Eye (tissue), 1 donor: Measurements from ENCODE around the gene RAB10.

Source experiments
- DNase-seq: peaks from one replicate; pipeline ENCODE4 v3.0.0-alpha.2; 2015

RAB10 gene

GRCh38 chr2:26184121-26184520 lies 150.2 kb downstream of the RAB10 start:
- DNase-seq = no peak

- peak; percentile 91 for DNase-seq
Measured at GRCh38 chr2:26184555-26185303, 150.8 kb downstream of the RAB10 start.

GRCh38 chr2:26185304-26185928 lies 151.5 kb downstream of the RAB10 start:
- peak; percentile 52 for DNase-seq

- no peak for DNase-seq
Measured at GRCh38 chr2:26185954-26186770, 152.3 kb downstream of the RAB10 start.
